ENCODE measurements around the gene CPLX1.

The CPLX1 gene

GRCh38 chr4:857461-857860 lies 31.5 kb upstream of the CPLX1 start:
- in situ Hi-C loops (cut with MboI; ENCODE audit: low sequenced_read_pairs, unreplicated experiment) = no loop called here
- TF ChIP-seq, protein P1, sequence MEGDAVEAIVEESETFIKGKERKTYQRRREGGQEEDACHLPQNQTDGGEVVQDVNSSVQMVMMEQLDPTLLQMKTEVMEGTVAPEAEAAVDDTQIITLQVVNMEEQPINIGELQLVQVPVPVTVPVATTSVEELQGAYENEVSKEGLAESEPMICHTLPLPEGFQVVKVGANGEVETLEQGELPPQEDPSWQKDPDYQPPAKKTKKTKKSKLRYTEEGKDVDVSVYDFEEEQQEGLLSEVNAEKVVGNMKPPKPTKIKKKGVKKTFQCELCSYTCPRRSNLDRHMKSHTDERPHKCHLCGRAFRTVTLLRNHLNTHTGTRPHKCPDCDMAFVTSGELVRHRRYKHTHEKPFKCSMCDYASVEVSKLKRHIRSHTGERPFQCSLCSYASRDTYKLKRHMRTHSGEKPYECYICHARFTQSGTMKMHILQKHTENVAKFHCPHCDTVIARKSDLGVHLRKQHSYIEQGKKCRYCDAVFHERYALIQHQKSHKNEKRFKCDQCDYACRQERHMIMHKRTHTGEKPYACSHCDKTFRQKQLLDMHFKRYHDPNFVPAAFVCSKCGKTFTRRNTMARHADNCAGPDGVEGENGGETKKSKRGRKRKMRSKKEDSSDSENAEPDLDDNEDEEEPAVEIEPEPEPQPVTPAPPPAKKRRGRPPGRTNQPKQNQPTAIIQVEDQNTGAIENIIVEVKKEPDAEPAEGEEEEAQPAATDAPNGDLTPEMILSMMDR (IDR thresholded peaks at IDR 0.05; ENCODE audit: borderline replicate concordance, control extremely low read depth, extremely low read depth, insufficient read depth, missing control alignments) = no peak
- DNase-seq (ENCODE audit: low spot score) = no peak

DNA sequence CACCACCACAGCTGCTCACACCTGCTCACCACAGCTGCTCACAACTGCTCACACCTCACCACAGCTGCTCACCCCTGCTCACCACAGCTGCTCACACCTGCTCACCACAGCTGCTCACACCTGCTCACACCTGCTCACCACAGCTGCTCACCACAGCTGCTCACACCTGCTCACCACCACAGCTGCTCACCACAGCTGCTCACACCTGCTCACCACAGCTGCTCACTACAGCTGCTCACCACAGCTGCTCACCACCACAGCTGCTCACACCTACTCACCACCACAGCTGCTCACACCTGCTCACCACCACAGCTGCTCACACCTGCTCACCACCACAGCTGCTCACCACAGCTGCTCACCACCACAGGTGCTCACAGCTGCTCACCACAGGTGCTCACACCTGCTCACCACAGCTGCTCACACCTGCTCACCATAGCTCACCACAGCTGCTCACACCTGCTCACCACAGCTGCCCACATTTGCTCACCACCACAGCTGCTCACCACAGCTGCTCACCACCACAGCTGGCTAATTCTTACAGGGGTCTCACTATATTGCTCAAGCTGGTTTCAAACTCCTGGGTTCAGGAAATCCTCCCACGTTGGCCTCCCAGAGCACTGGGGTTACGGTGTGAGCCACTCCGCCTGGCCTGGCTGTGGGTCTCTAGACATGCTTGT lies 30.4 kb upstream of the CPLX1 start:
- DNase-seq (ENCODE audit: low spot score) = no peak
- in situ Hi-C loops (cut with MboI; ENCODE audit: low sequenced_read_pairs, unreplicated experiment) = no loop called here
- TF ChIP-seq, protein P1 (IDR thresholded peaks at IDR 0.05; ENCODE audit: borderline replicate concordance, control extremely low read depth, extremely low read depth, insufficient read depth, missing control alignments) = no peak

DNA sequence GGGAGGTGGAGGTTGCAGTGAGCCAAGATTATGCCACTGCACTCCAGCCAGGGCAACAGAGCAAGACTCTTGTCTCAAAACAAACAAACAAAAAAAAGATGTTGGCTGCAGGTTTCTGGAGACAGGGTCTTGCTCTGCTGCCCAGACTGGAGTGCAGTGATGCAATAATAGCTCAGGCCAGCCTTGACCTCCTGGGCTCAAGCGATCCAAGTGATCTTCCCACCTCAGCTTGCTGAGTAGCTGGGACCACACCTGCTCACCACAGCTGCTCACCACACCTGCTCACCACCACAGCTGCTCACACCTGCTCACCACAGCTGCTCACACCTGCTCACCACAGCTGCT lies 29.9 kb upstream of the CPLX1 start:
- DNase-seq (ENCODE audit: low spot score) = no peak
- TF ChIP-seq, protein P1 (IDR thresholded peaks at IDR 0.05; ENCODE audit: borderline replicate concordance, control extremely low read depth, extremely low read depth, insufficient read depth, missing control alignments) = no peak
- in situ Hi-C loops (cut with MboI; ENCODE audit: low sequenced_read_pairs, unreplicated experiment) = no loop called here

GRCh38 chr4:854356-854755 lies 28.4 kb upstream of the CPLX1 start:
- DNase-seq (ENCODE audit: low spot score) = no peak
- TF ChIP-seq, protein P1 (IDR thresholded peaks at IDR 0.05; ENCODE audit: borderline replicate concordance, control extremely low read depth, extremely low read depth, insufficient read depth, missing control alignments) = no peak
- in situ Hi-C loops (cut with MboI; ENCODE audit: low sequenced_read_pairs, unreplicated experiment) = no loop called here

DNA sequence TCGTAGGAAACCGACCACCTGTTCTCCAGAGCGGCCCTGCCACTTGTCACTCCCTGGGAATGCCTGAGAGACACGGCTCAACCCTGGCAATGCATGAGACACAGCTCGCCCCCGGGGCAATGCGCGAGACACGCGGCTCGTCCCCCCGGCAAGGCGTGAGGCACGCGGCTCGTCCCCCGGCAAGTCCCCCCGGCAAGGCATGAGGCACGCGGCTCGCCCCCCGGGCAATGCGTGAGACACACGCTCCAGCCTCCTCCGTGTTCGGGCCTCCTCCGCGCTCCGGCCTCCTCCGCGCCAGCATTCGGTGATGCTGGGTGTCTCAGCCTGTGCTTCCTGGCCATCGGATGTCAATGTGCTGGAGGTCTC lies 27.5 kb upstream of the CPLX1 start:
- in situ Hi-C loops (cut with MboI; ENCODE audit: low sequenced_read_pairs, unreplicated experiment) = no loop called here
- no peak for DNase-seq (ENCODE audit: low spot score)
- TF ChIP-seq, protein P1 (IDR thresholded peaks at IDR 0.05; ENCODE audit: borderline replicate concordance, control extremely low read depth, extremely low read depth, insufficient read depth, missing control alignments) = no peak

DNA sequence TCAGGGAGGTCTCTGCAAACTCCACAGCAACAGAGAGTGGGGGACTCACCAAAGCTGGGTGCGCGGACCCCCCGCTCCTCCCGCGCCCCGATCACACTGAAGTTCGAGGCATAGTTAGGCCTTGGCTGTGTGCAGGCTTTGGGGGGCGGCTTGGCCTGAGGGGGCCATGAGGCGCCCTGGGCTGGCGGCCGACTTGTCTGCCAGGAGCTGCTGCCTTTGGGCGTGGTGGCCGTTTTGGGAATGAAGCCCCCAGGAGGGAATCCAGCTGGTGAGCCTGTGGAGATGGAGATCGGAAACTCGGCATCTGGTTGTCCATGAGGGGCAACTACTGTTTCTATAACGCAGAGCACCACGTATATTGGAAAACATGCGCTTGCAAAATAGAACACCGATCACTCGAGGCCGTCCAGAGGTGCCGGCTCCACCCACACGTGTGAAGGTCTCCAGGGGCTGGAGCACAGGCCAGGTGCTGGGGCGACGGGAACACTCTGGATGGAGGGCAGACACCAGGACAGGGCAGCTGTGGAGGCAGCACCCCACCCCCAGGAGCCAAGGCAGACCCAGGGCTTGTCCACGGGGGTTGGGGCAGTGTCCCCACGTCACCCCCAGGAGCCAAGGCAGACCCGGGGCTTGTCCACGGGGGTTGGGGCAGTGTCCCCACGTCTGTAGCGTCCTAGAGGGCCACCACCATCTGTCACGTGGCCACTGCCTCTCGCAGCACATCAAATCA lies 25.9 kb upstream of the CPLX1 start:
- TF ChIP-seq, protein P1 (IDR thresholded peaks at IDR 0.05; ENCODE audit: borderline replicate concordance, control extremely low read depth, extremely low read depth, insufficient read depth, missing control alignments) = no peak
- DNase-seq (ENCODE audit: low spot score) = no peak
- in situ Hi-C loops (cut with MboI; ENCODE audit: low sequenced_read_pairs, unreplicated experiment) = no loop called here

All from GM13976 (cell line).